Right lobe of liver (tissue), 6 donors: ENCODE data around the gene MAST4. TPM values are rescaled to one million over a fixed set of nuclear protein-coding genes. Genes with fewer than 3 reads are reported as not detected.
A peak's percentile ranks its signal among the peaks of the same experiment; 100 is the strongest.

Experiments
- ATAC-seq, 4 donors: fragments of 200-7000 bp; cut with Tn5 transposase; one replicate each; pipeline ENCODE4 v1.9.1; 2020; ENCODE audit warnings: mild to moderate bottlenecking in 4 of 4, moderate library complexity in 4 of 4
- DNase-seq, 3 donors: peaks; one replicate each; pipeline ENCODE4 v3.0.0-alpha.2; 2020
- H3K27ac ChIP-seq, 3 donors: fragments of 200-600 bp; one replicate each; pipeline ENCODE4 v1.8.0; 2022
- H3K27me3 ChIP-seq, 2 donors: fragments of 200-600 bp; one replicate each; pipeline ENCODE4 v1.8.0; 2022
- H3K36me3 ChIP-seq, 4 donors: fragments of 200-600 bp; sonication (generic) in 1 of 4; one replicate each; pipeline versions ENCODE4 v1.5.1 to v1.8.0; 2017 to 2022; ENCODE audit warnings: control low read depth in 1 of 4
- H3K4me1 ChIP-seq, 4 donors: fragments of 200-600 bp; sonication (generic) in 1 of 4; one replicate each; pipeline versions ENCODE4 v1.5.1 to v1.8.0; 2017 to 2022; ENCODE audit warnings: control low read depth in 1 of 4
- H3K4me3 ChIP-seq, 3 donors: fragments of 200-600 bp; one replicate each; pipeline ENCODE4 v1.8.0; 2022
- H3K9me3 ChIP-seq, 4 donors: fragments of 200-600 bp; sonication (generic) in 1 of 4; one replicate each; pipeline versions ENCODE4 v1.5.1 to v1.8.0; 2017 to 2022; ENCODE audit warnings: control low read depth in 1 of 4
- CTCF ChIP-seq, 4 donors: fragments of 200-600 bp in 3 of 4; fragments of 450-650 bp in 1 of 4; IDR thresholded peaks; one replicate each; pipeline versions ENCODE4 v1.5.1 to v1.8.0; 2016 to 2022; ENCODE audit warnings: antibody characterized with exemption in 4 of 4, mild to moderate bottlenecking in 2 of 4
- POLR2A ChIP-seq: fragments of 450-650 bp; IDR thresholded peaks from one replicate; pipeline ENCODE4 v1.6.1; 2017; ENCODE audit warnings: antibody characterized with exemption, mild to moderate bottlenecking
- WGBS: methylation state at CpG from one replicate; pipeline ENCODE4 v1.1.6; 2018; ENCODE audit warnings: low coverage, low lambda C conversion rate; ENCODE audit not compliant: insufficient coverage; ENCODE audit errors: missing lambda C conversion rate; 5-methylcytosine and 5-hydroxymethylcytosine counted together
- intact Hi-C, 2 donors: fragments of 100-400 bp; cut with DNase I; formaldehyde crosslinking; loops; one replicate each; pipeline versions ENCODE4 v1.11.2 to v1.14.1; 2022
- total RNA-seq, 6 experiments: library from RNA; depleted of rRNA in 2 of 6; stranded (reverse); fragments of >200 nt in 2 of 6; fragmentation: NEBNext Ultra II Directional in 3 of 6; extraction: Animal tissue kit (Norgen Biotek cat#: 25700) in 3 of 6; gene quantifications; one replicate each; pipeline versions ENCODE4 v1.1.0 to v1.2.4, GENCODE V29; 2016 to 2023
- donor health status: DM: no; HTN: yes; CAD: no.
- donor health status: DM: no; HTN: no; CAD: no.
- donor health status: DM: no; HTN: no; CAD: no.
- donor health status: DM: no; HTN: yes; CAD: no.
- donor health status: DM: no; HTN: yes; CAD: no.

Gene MAST4
- total RNA-seq, 6 experiments from 2014 or later = 9.4 to 23.5 (median 13.9) TPM

GRCh38 chr5:67085616-67086015 is 489.4 kb downstream of the MAST4 start:
- no peak overlapping the region for H3K27ac ChIP-seq

GRCh38 chr5:67089200-67089725 is 493.1 kb downstream of the MAST4 start:
- Histone ChIP-seq H3K27ac (no peak overlapping the region), H3K36me3 (no peaks in the 10 kb centered on the region), H3K4me3 (no peak overlapping the region), H3K27me3 (no peaks in the 10 kb centered on the region), H3K4me1 (peaks cover 0 to 4% (median 1%) of the 10 kb centered on the region in 4 donors), H3K9me3 (no peaks in the 10 kb centered on the region)
- no peak for DNase-seq
- intact Hi-C loops = no loop called here
- peak; percentile 64 to 85 (median 68) for ATAC-seq
- TF ChIP-seq CTCF (IDR thresholded peaks at IDR 0.05) (no peak), POLR2A (no peak)
- WGBS = 56% methylated on average over 4 of the region's 4 CpGs

More at GRCh38 chr5:67085616-67086015, 489.4 kb downstream of the MAST4 start:
- no peaks in the 10 kb centered on the region for H3K27me3 ChIP-seq
- H3K9me3 ChIP-seq = no peaks in the 10 kb centered on the region
- intact Hi-C loops = no loop called here
- WGBS = 66% methylated on average over 4 of the region's 4 CpGs
- no peak overlapping the region for H3K4me3 ChIP-seq
- DNase-seq = no peak
- peak in 1 of 4 donors; percentile 31 for ATAC-seq
- peaks cover 0 to 10% (median 3%) of the 10 kb centered on the region in 4 donors for H3K4me1 ChIP-seq
- no peaks in the 10 kb centered on the region for H3K36me3 ChIP-seq
- TF ChIP-seq POLR2A (no peak), CTCF (IDR thresholded peaks at IDR 0.05) (no peak)

GRCh38 chr5:67090040-67090439 is 493.8 kb downstream of the MAST4 start:
- no peaks in the 10 kb centered on the region for H3K9me3 ChIP-seq
- peaks cover 0 to 12% (median 5%) of the 10 kb centered on the region in 4 donors for H3K4me1 ChIP-seq
- TF ChIP-seq POLR2A (no peak), CTCF (IDR thresholded peaks at IDR 0.05) (no peak)
- intact Hi-C loops = no loop called here
- DNase-seq (no peak), ATAC-seq (no peak)
- H3K27me3 ChIP-seq = no peaks in the 10 kb centered on the region
- no peaks in the 10 kb centered on the region for H3K36me3 ChIP-seq
- 81% methylated on average over 2 of the region's 2 CpGs for WGBS
- no peak overlapping the region for H3K27ac ChIP-seq
- H3K4me3 ChIP-seq = no peak overlapping the region

GRCh38 chr5:67090593-67090992 is 494.4 kb downstream of the MAST4 start:
- 87% methylated on average over 4 of the region's 5 CpGs for WGBS

More at GRCh38 chr5:67090593-67090992, 494.4 kb downstream of the MAST4 start:
- DNase-seq = no peak
- TF ChIP-seq POLR2A = no peak
- no peak for TF ChIP-seq CTCF (IDR thresholded peaks at IDR 0.05)
- Histone ChIP-seq H3K9me3 (no peaks in the 10 kb centered on the region), H3K27me3 (no peaks in the 10 kb centered on the region), H3K27ac (no peak overlapping the region), H3K4me3 (no peak overlapping the region), H3K36me3 (no peaks in the 10 kb centered on the region), H3K4me1 (peaks cover 0 to 15% (median 6%) of the 10 kb centered on the region in 4 donors)
- no peak for ATAC-seq
- intact Hi-C loops = no loop called here
